K562 (cell line): ENCODE data around the gene SIGLEC9. TPM values are rescaled to one million over a fixed set of nuclear protein-coding genes. Genes with fewer than 3 reads are reported as not detected.
A peak's percentile ranks its signal among the peaks of the same experiment; 100 is the strongest.

Experiments
- C11orf30 ChIP-seq: fragments of 450-650 bp; IDR thresholded peaks from 2 replicates; pipeline ENCODE4 v1.6.1; 2016; ENCODE audit warnings: low read depth, mild to moderate bottlenecking
- CCAR2 ChIP-seq: fragments of 200-400 bp; formaldehyde crosslinking; IDR thresholded peaks from 2 replicates; pipeline ENCODE4 v1.6.1; 2017; ENCODE audit warnings: mild to moderate bottlenecking, low read depth, low read length
- GABPB1 ChIP-seq: sonication (generic); formaldehyde crosslinking; IDR thresholded peaks from 2 replicates; pipeline ENCODE4 v1.8.0; 2022; ENCODE audit warnings: mild to moderate bottlenecking, missing genetic modification reagents
- GTF2A2 ChIP-seq: IDR thresholded peaks from 2 replicates; pipeline ENCODE4 v1.6.1; 2016; ENCODE audit warnings: mild to moderate bottlenecking, missing genetic modification characterization, missing compliant biosample characterization
- HDAC1 ChIP-seq, 2 experiments: fragments of 450-650 bp; IDR thresholded peaks; 2 replicates each; pipeline ENCODE4 v1.6.1; 2016 to 2017; ENCODE audit warnings: inconsistent platforms in 1 of 2, mild to moderate bottlenecking in 1 of 2, moderate library complexity in 1 of 2
- MEF2D ChIP-seq: conservative IDR thresholded peaks from 2 replicates; pipeline ENCODE4 v1.6.1; 2016; ENCODE audit warnings: low read depth, missing genetic modification characterization, missing compliant biosample characterization
- NR4A1 ChIP-seq, 2 experiments: fragments of 250-450 bp in 1 of 2; fragments of 450-650 bp in 1 of 2; sonication (Bioruptor Pico) in 1 of 2; IDR thresholded peaks; 2 replicates each; pipeline versions ENCODE4 v1.4.0 to v1.6.1; 2016 to 2020; ENCODE audit warnings: mild to moderate bottlenecking in 2 of 2, missing compliant biosample characterization in 1 of 2, missing genetic modification characterization in 1 of 2, moderate library complexity in 1 of 2
- PATZ1 ChIP-seq: fragments of 250-450 bp; sonication (Bioruptor Pico); IDR thresholded peaks from 2 replicates; pipeline ENCODE4 v1.5.0; 2020; ENCODE audit warnings: mild to moderate bottlenecking, borderline replicate concordance
- PCBP1 ChIP-seq: fragments of 200-400 bp; formaldehyde crosslinking; IDR thresholded peaks from 2 replicates; pipeline ENCODE4 v1.6.1; 2018; ENCODE audit warnings: mild to moderate bottlenecking, low read depth, low read length; ENCODE audit not compliant: poor library complexity, severe bottlenecking
- POLR2A ChIP-seq: fragments of 450-650 bp; conservative IDR thresholded peaks from 2 replicates; pipeline ENCODE4 v1.6.1; 2016
- POLR2AphosphoS5 ChIP-seq: IDR thresholded peaks from 2 replicates; pipeline ENCODE4 v1.6.1; 2011; ENCODE audit warnings: mild to moderate bottlenecking, low read depth, low read length, moderate library complexity; ENCODE audit not compliant: control insufficient read depth, insufficient read depth
- PRMT5 ChIP-seq: sonication (generic); formaldehyde crosslinking; IDR thresholded peaks from 2 replicates; pipeline ENCODE4 v1.5.0; 2020; ENCODE audit warnings: missing genetic modification reagents
- TCF7 ChIP-seq: sonication (generic); IDR thresholded peaks from 2 replicates; pipeline ENCODE4 v1.6.1; 2016; ENCODE audit warnings: antibody characterized with exemption, borderline replicate concordance
- THRB ChIP-seq: fragments of 450-650 bp; formaldehyde crosslinking; conservative IDR thresholded peaks from 2 replicates; pipeline ENCODE4 v1.4.0; 2022; ENCODE audit warnings: mild to moderate bottlenecking, missing genetic modification characterization
- XRCC3 ChIP-seq: fragments of 450-650 bp; IDR thresholded peaks from 2 replicates; pipeline ENCODE4 v1.6.1; 2017; ENCODE audit warnings: mild to moderate bottlenecking, moderate library complexity
- ZC3H8 ChIP-seq: fragments of 450-650 bp; IDR thresholded peaks from 2 replicates; pipeline ENCODE4 v1.6.1; 2017
- ZMIZ1 ChIP-seq, 2 experiments: fragments of 150-350 bp in 1 of 2; IDR thresholded peaks; 2 replicates each; pipeline ENCODE4 v1.6.1; 2012 to 2016; ENCODE audit warnings: low read depth in 2 of 2, low read length in 2 of 2, mild to moderate bottlenecking in 1 of 2, moderate library complexity in 1 of 2
- ZNF197 ChIP-seq: fragments of 200-800 bp; sonication (Bioruptor generic); IDR thresholded peaks from 2 replicates; pipeline ENCODE4 v1.6.1; 2016; ENCODE audit warnings: low read depth, missing genetic modification characterization, missing compliant biosample characterization
- ZNF316 ChIP-seq: fragments of 450-650 bp; IDR thresholded peaks from 2 replicates; pipeline ENCODE4 v1.6.1; 2016
- ZNF324 ChIP-seq: fragments of 250-450 bp; sonication (Bioruptor Pico); IDR thresholded peaks from 2 replicates; pipeline ENCODE4 v1.4.0; 2020; ENCODE audit warnings: mild to moderate bottlenecking
- ZNF57 ChIP-seq: fragments of 450-650 bp; formaldehyde crosslinking; IDR thresholded peaks from 2 replicates; pipeline ENCODE4 v1.4.0; 2020; ENCODE audit warnings: mild to moderate bottlenecking, moderate library complexity
- ZNF644 ChIP-seq: fragments of 200-800 bp; sonication (Bioruptor generic); IDR thresholded peaks from 2 replicates; pipeline ENCODE4 v1.6.1; 2016; ENCODE audit warnings: low read depth, missing genetic modification characterization, missing compliant biosample characterization
- ZNF830 ChIP-seq: fragments of 250-450 bp; sonication (Bioruptor Pico); IDR thresholded peaks from 2 replicates; pipeline ENCODE4 v1.5.0; 2021; ENCODE audit warnings: mild to moderate bottlenecking
- polyA plus RNA-seq, 8 experiments: library from polyadenylated mRNA; depleted of rRNA in 4 of 8; stranded (reverse) in 5 of 8; unstranded in 3 of 8; fragments of >200 nt; fragmentation: Nextera tagmentation in 2 of 8; fragmentation: Illumina TruSeq in 1 of 8; extraction: Ambion mirVana in 2 of 8; extraction: Trizol in 1 of 8; gene quantifications; 2 replicates each; pipeline versions ENCODE4 v1.2.1 to v1.2.3, GENCODE V29; 2011 to 2014; ENCODE audit warnings: inconsistent platforms in 1 of 8, missing spikeins in 1 of 8
- total RNA-seq, 7 experiments: library from RNA; depleted of rRNA in 6 of 7; stranded (reverse); fragments of >200 nt in 6 of 7; fragmentation: Illumina TruSeq in 2 of 7; extraction: Trizol in 2 of 7; gene quantifications; 2 replicates each; pipeline versions ENCODE4 v1.2.1 to v1.2.3, GENCODE V29; 2011 to 2021; ENCODE audit warnings: low replicate concordance in 1 of 7

SIGLEC9 gene
- total and polyA plus RNA-seq, 9 of the 15 experiments (the other 6 are each of a cell fraction or from before 2014, with no cell fraction given) = 0.09 to 0.34 (median 0.22) TPM; not detected in 4

DNA sequence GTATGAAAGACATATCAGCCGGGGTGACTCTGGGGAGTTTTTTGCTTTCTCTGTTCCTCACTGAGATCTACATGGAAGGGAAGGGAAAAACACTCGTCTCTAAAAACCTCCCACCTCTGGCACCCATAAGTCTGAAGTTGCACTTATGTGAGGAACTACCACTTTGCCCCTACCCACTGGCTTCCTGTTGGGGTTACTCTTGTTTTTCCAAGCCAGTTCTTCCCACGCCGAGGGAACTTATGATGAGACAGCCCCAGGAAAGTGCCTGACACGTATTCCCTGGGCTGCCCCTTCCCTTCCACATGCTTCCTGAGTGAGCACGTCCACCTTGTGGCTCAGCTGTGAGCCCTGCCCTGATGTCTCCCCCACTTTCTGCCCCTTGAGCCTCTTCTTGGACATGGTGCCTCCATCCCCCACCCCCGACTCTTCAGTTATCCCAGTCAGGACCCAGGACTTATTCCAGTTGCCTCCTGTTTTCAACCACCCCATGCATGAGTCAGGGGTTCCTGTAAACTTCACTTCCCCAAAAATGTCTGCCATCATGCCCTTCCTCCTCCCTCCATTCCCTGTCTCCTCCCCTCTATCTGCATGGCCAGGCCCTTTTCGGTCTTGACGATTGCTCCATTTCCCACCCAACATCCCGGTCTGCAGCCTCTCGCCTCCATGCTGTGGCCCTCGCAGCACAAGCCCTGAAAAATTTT lies 12.3 kb downstream of the SIGLEC9 start (continued):
- TF ChIP-seq ZNF644 (tag) (peak; percentile 56; the same call in 1 of the 2 replicates), TCF7 (no peak), C11orf30 (peak; percentile 38), GABPB1 (CRISPR knock-in tag) (no peak), CCAR2 (no peak), THRB (CRISPR knock-in tag) (peak; percentile 94), XRCC3 (no peak), PATZ1 (CRISPR knock-in tag) (0 out of 2 replicates have a peak, but pooled peaks have one; percentile 36), ZC3H8 (peak; percentile 94), POLR2AphosphoS5 (peak; percentile 66), GTF2A2 (peak; percentile 89), MEF2D (tag) (peak; percentile 26; the same call in 1 of the 2 replicates), ZNF830 (CRISPR knock-in tag) (no peak), ZNF197 (CRISPR knock-in tag) (0 out of 2 replicates have a peak, but pooled peaks have one; percentile 44), HDAC1 (IDR thresholded peaks at IDR 0.05) (no peak), PRMT5 (CRISPR knock-in tag) (no peak), ZNF57 (CRISPR knock-in tag) (no peak), ZMIZ1 (IDR thresholded peaks at IDR 0.05; ENCODE audit: low read depth in 2 of 2, low read length in 2 of 2) (peak in 1 of 2 experiments; percentile 58; a peak in 2 of 4 replicates), PCBP1 (no peak), ZNF316 (peak; percentile 25; the same call in 1 of the 2 replicates), NR4A1 (CRISPR knock-in tag; IDR thresholded peaks at IDR 0.05) (no peak), NR4A1 (tag; IDR thresholded peaks at IDR 0.05) (peak; percentile 68; the same call in 1 of the 2 replicates), POLR2A (peak; percentile 73), ZNF324 (CRISPR knock-in tag) (no peak)
